GM12875 (cell line): ENCODE data around the gene ZDHHC12.

Experiments used
- H3K4me3 ChIP-seq: one replicate; pipeline ENCODE4 v1.5.1; 2011; ENCODE audit warnings: low read depth, low read length, control low read depth
- CTCF ChIP-seq: IDR thresholded peaks from 2 replicates; pipeline ENCODE4 v1.5.1; 2011; ENCODE audit warnings: low read depth, mild to moderate bottlenecking, control low read depth, inconsistent platforms, low read length, moderate library complexity, borderline replicate concordance; ENCODE audit not compliant: insufficient read depth

Gene ZDHHC12

GRCh38 chr9:128690684-128691034 is 33.3 kb downstream of the ZDHHC12 start:
- peak overlapping the region; percentile 92 for H3K4me3 ChIP-seq
- TF ChIP-seq CTCF = no peak

GRCh38 chr9:128689820-128690683 is 33.9 kb downstream of the ZDHHC12 start:
- peak overlapping the region; percentile 92 for H3K4me3 ChIP-seq
- no peak for TF ChIP-seq CTCF

GRCh38 chr9:128689293-128689774 is 34.6 kb downstream of the ZDHHC12 start:
- no peak for TF ChIP-seq CTCF
- H3K4me3 ChIP-seq = peak overlapping the region; percentile 92

GRCh38 chr9:128688501-128689292 is 35.2 kb downstream of the ZDHHC12 start, which contains the start of gene SET:
Gene SET (plus strand): TSS chr9:128689222. CDS start chr9:128689583, 361 bp downstream.
- TF ChIP-seq CTCF = no peak
- peak within 1 kb of the TSS; percentile 92 for H3K4me3 ChIP-seq

DNA sequence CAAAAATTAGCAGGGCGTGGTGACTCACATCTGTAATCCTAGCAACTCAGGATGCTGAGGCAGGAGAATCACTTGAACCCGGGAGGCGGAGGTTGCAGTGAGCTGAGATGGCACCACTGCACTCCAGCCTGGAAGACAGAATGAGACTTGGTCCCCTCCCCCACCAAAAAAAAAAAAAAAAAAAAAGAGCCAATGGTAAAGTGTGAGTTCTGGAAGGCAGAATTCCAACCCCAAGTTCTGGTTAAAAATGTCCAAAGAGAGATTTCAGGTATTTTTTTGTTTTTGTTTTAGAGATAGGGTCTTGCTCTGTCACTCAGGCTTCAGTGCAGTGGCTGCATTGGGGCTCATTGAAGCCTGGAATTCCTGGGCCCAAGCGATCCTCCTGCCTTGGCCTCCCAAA is 36.5 kb downstream of the ZDHHC12 start:
- no peak overlapping the region for H3K4me3 ChIP-seq
- TF ChIP-seq CTCF = no peak

GRCh38 chr9:128685636-128686489 is 38.1 kb downstream of the ZDHHC12 start:
- no peak for TF ChIP-seq CTCF
- peak overlapping the region; percentile 66 for H3K4me3 ChIP-seq
